SKM-1 treated with dmso at 0.1 percent for 144 hours (cell line): ENCODE data around the gene DNASE1L3.
"Not testable (repeated sequence)": the region's sequence is repeated elsewhere in the genome, so short reads cannot be mapped to it uniquely, and the experiment has no call there.

Experiments used
- DNase-seq: peaks from one replicate; lab custom pipeline; 2025; ENCODE audit not compliant: unreplicated experiment; lab: John Stamatoyannopoulos, UW

The DNASE1L3 gene

DNA sequence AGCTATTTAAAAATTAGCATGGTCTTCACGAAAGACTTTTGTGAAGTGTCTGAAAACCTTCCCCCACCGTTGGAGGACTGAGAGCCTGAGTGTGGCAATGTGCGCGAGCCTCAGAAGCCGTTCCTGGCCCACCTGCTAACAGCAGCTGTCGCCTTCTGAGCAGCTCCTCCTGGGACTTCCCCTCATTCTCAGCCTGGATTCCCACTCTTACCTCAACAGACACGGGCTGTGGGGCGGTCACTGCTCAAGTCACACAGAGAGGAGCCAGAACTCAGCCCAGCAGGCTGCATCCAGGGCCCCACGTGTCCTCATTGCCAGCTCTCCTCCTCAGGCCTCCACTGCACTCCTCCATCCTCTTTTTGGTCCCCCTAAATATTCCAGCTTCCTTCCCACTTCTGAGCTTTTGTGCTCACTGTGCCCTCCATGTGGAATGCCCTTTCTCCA lies 7.8 kb downstream of the DNASE1L3 start:
- no peak for DNase-seq

DNA sequence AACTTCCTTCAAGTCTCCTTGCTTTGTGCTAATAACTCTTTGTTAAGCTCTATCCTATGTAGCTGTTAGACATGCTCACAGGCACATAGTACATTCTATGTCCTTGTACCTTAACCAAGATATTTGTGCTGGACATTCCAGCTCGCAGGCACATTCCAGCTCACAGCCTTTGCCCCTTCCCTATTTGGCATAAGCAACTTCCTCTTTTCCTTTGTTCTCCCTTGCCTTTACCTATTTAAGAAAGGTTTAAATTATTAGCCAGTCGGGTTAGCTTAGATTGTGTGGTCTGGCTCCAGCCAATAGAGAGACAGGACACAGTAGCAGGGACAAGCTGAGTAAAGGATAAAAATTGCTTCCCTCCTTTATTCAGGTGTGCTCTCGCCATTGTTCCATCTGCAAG lies 9.3 kb downstream of the DNASE1L3 start:
- not testable (repeated sequence) for DNase-seq

DNA sequence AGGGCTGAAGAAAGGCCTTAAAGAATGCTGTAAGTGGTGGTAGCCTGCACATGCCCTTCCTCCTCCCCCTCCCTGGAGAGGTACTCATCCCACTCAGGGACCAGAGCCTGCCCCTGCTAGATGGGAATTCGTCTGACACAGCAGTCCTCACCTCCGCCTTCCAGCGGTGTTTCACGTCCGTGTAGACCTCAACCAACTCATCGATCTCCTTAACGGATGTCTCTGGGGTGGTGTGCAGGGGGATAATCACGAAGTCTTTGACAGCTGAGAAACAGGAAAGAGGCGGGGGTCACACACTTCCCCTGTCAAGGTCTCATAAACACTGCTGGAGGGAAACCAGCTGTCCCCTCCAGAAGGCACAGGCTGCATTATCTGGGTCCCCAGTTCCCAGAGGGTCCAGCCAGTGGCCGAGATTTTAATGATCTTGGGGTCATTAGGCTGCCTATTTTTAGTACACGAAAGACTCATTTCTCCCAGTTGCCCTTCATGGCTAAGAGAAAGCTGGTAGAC lies 9.9 kb downstream of the DNASE1L3 start:
- no peak for DNase-seq

DNA sequence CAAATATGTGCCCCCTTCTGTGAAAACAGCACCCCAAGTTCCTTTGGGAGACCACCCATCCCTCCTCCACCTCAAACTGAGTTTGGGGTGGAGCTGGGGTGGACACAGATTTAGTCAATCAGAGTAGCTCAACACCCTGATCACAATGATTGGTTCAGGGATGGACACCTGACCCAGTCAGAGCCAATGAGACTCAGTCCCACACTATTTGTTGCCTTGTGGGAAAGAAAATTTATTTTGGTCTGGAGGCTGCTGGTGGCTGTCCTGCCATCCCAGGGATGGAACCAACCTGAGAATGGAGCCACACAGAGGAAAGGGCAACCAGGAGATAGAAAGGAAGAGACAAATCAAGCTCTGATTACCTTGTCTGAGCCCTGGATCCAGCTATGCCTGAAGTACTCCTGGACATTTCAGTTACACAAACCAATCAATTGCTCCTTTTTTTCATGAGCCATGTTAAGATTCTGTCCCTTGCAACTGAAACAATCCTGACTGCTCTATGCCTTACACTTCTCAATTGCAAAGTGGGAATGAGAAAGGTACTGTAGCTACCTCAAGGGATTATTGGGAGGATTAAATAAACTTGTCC lies 10.6 kb downstream of the DNASE1L3 start:
- DNase-seq = no peak

DNA sequence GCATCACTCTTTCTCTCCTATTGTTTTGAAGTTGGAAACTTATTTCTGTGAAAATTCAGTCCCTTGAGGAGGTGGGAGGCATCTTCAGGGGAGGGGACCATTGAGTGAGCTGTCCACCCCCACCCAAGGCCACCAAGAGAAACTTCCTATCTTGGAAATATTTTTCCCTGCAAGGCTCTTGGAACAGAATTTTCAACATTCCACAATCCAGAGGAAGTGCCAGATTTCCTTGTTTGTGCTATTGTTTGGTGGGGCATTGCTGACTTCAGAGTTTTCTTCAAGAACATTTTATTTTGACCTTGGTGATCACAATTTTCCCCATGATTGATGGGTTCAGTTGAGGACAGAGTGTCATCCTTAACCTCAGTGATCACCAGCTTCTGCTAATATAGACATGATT lies 12.0 kb downstream of the DNASE1L3 start:
- DNase-seq = no peak

DNA sequence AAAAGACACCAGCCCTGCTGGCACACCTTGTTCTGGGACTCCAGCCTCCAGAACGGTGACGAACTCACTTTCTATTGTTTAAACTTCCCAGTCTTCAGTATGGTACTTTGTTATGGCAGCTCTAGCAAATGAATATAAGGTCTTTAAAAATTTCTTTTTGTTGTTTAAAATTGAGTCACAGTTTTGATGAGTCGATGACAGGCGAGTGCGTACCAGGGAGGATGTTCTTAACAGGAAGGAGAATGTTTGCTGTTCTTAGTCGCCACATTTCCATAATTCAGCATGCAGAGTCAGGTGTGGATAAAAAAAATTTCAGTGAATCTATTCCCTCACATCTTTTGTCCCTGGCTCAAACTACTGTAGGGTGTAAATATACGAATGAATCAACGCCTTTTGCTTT lies 12.4 kb downstream of the DNASE1L3 start:
- no peak for DNase-seq

DNA sequence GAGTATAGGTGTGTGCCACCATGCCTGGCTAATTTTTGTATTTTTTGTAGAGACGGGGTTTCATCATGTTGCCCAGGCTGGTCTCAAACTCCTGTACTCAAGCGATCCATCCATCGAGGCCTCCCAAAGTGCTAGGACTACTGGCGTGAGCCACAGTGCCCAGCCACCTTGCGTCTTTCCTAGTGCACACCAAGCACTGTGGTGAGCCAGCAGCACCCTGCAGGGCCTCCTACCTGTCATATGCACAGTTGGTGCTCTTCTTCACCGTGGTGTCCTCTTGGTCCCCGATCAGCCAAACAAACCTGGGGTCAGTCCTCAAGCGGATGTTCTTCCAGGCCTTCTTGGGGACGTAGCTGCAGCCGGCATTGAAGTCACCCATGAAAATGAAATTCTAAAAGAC lies 13.2 kb downstream of the DNASE1L3 start:
- DNase-seq = no peak

DNA sequence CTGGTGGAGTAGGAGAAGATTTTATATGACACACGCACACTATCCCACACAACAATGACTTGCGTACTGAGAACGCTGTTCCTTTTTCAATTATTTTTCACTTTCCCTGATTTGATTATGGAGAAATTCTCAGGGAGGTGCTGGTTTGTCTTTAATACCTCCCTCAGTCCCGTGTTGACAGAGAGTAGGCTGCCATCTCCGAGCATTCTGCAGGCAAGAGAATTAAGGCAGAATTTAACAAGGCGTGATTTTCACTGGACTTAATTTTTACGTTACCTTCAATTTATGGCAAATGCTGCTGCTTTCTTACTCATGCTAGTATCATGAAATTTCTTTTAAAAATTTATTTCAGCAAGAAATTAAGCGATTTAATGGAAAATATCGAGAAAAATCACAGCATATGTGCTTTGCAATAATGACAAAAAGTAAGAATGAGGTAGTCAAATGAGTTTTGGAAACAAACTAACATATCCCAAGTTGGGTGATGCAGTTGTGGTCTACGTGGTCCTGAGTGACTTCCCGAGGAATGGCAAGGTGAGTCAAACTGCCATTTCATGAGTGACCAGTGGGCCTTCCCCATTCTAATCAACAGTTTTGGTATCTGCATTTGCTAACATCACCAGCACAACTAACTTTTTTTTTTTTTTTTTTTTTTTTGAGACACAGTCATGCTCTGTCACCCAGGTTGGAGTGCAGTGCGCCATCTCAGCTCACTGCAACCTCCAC lies 16.9 kb downstream of the DNASE1L3 start:
- no peak for DNase-seq

DNA sequence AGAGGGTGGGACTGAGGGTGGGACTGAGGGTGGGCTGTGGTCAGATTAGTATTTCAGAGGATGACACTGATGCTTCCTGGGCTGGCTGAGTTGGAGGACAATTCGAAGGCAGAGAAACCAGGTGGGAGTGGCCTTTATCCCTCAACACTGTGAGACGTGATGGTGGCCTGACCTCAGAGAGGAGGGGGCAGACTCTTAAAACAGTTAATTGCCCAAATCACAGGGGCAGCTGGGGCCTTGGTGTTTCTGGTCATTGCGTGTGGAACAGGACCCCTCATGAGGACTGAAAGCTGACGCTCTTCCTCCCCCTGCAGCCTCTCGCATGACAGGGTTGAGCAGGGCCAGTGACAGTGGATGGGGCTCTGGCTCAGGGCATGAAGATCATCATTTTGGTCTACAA lies 18.7 kb downstream of the DNASE1L3 start:
- DNase-seq = no peak

DNA sequence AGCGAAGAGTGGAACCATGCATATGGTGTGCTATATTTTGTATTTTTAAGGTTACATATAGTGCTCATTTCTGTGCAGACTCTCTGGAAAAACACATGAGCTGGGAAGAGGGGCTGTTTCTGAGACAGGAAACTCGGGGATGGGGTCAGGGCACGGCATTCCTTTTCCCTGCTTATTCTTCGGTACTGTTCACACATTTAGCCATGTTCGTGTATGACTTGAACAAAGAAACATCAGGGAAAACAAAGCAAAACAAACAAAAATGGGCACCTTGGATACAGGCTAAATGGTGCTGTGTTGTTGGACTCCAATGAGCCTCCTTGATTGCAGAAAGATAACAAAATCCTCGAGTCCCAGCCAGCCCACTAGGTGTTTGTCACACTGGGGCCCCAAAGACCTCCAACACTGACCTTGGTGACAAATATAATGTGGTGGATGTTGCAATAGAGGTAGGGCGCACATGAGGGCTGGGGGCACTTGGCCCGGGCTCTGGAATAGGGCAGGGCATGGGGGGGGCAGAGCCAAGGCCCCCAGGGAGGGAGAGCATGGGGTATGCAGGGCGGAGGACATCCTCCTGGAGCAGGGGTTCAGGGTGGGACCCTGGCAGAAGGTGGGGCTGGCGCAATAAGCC lies 19.3 kb downstream of the DNASE1L3 start:
- DNase-seq = no peak

DNA sequence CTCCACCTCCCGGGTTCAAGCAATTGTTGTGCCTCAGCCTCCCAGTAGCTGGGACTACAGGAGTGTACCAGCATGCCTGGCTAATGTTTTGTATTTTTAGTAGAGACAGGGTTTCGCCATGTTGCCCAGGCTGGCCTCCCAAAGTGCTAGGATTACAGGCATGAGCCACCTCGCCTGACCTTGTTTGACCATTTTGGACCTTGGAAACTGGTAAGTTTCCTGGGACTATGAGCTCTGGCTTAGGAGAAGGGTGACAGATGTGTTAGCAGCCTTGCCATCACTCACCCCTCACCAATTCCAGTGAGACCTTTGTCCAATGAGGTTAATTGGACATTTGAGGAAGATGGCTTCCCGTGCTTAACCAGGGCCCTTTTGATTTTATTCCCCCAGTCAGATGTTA lies 19.9 kb downstream of the DNASE1L3 start:
- no peak for DNase-seq

DNA sequence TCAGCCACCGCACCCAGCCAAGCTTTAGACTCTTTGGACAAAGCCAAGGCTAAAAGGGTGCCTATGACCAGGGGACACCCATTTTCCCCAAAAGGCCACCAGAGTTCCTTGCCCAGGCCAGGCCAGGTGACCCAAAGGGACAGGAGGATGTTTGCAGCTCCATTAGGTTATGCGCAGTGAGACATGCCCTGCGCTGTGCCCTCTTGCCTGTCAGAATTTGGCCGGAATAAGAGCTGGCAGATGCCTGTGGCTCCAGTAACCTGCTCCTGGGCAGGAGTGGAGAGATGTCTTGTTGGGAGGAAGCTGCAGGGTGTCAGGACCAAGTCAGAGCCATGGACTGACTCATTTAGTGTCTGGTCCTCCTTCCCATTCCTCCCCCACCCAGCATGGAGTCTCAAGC lies 20.5 kb downstream of the DNASE1L3 start:
- no peak for DNase-seq

DNA sequence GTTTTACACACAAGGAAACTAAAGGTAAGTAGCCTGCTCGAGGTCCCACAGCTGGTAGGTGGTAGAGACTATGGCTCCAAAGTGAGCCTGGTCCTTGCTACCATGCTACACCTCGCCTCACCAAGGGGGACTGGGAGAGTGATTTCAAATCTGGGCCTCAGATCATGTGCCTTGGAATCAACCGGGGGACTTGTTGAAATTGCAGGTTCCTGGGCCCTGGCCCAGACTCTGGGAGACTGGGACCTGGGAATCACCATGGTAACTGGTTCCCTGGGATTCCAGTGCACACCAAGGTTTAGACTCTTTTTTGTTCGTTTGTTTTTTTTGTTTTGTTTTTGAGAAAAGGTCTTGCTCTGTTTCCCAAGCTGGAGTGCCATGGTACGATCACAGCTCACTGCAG lies 21.1 kb downstream of the DNASE1L3 start:
- no peak for DNase-seq

DNA sequence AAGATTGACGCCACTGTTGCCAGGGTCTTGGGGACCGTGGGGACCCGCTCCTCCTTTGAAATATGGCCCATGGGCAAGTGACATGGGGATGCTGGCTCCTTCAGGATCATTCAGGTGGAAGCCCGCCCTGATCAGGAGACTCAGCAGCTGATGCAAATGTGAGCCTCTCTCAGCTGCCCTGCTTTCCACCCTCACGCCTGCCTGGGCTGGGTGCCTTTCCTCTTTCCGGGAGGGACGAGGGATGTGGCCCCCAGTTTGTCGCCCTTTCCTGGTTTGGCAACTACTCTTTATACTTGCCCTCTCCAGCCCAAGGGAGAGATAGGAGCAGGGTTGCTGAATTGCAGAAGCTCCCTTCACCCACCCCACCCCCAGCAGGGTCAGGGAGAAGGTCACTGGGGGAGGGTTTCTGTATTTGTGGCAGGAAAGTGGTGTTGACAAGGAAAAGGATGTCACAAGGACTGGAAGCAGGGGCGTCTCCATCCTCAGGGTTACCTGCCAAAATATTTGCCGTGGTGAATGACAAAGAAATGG lies 21.8 kb downstream of the DNASE1L3 start:
- peak; percentile 56 for DNase-seq

DNA sequence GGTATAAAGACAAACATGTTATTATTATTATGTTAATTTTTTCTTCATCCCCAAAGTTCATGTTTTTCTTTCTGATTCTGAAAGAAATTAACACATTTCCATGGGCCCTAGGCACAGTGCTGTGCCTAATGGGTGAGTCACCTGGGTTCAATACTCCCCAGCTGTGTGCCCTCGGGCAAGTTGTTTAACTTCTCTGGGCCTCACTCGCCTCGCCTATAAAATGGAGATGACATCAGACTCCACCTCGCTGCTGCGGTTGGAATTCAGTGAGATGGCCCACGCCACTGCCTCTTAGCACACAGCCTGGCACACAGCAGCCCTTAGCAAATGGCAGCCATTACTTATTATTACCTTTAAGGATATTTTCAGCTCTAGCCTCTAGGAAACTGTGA lies 22.6 kb downstream of the DNASE1L3 start:
- no peak for DNase-seq

DNA sequence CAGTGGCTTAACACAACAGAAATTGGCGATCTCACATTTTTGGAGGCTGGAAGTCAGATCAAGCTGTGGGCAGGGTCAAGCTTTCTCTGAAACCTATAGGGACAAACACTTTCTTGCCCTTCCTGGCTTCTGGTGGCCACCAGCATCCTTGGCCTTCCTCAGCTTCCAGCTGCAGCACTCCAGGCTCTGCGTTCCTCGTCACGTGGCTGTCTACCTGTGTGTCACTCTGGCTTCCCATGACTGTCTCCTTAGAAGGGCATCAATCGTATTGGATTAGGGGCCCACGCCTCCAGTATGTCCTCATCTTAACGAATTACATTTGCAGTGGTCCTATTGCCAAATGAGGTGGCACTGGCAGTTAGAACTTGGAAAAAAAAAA lies 25.8 kb downstream of the DNASE1L3 start:
- no peak for DNase-seq

DNA sequence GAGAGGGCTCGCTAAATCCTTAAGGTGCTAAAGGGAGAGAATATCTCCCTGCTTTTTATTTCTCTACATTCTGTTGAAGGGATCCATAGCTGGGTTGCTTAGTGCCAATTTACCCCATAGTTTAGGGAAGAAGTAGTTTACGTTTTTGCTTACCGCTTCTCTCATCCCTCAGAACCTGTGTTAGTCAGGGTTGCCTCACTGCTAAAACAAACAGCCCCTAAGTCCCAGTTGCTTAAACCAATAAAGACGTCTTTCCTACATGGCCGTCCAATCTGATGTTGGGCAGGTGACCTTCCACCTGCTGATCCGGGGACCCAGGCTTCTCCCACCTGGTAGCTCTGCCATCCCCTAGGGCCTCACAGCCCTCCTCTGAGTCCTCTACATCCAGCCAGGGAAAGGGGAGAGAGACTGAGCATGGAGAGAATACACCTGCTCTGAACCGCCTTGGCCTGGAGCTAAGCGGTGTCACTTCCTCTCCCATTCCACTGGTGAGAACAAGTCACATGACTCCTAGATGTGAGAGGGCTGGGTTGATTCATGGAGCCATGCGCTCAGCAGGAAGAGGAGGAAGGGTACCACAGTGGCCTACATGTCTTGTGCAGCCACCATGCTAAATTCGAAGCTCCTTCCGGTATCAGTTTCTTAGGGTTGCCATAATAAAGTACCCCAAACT lies 26.3 kb downstream of the DNASE1L3 start:
- DNase-seq = no peak

DNA sequence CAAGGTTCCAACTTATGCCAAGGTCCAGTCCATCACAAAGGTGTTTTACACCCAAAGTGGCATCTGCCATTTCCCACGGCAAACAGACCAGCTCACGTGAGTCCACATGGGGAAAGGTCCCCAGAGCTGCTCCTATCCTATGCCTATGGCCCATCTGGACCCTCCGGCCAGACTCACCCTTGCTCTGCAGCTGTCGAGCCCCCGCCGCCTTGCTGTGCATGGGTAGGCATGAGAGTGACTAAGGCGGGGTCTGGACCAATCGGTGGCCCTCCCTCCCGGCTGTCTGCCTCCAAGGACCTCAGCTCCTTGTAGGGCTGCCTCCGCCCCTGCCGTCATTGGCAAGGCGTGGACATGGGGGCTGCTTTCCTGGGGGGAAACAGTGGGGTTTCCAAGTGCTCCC lies 26.9 kb downstream of the DNASE1L3 start:
- no peak for DNase-seq

DNA sequence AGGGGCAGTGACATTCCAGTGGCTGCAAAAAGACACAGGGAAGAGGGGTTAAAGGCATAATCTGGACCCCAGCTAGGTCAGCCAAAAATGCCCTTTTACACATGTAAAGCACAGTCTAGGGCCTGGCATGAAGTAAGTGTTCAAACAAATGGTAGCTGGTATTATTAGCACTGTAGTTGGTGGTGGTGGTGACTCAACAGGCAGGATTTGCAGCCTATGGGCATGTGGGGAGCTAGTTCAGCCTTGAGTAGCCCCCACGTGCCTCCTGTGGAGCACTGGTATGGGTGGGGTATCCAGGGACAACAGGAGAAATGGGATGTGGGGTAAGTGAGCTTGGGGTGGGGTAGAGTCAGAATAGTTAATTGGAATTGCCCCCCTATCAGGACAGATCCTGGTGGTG lies 27.6 kb downstream of the DNASE1L3 start:
- DNase-seq = no peak

DNA sequence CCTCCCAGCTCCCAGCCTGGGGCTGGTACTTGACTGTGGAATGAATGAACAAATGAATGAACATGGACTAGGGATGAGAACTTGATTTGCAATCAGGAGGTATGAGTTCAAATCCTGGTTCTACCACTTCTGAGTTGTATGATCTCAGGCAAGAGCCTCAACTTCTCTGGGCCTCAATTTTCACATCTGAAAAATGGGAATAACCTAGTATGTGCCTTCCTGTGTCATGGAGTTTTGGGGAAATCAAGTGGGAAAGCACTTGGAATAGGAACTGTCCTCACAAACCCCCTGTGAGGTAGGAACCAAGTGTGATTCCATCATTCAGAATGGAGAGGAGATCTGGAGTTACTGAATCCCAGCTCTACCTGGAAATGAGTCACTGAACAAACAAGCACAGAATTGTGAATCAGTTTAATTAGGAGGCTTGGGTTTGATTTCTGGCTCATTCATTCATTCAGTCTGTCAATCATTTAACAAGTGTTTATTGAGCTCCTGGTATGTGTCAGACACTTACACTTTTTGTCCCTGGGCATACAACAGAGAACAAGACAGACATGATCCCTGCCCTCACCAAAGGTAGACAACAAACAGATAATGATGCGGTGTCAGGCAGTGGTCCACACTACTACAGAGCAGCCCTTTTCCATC lies 29.7 kb downstream of the DNASE1L3 start:
- DNase-seq = no peak
